Stimulated activated CD8-positive, alpha-beta memory T cell treated with anti-CD3 and anti-CD28 coated beads, Interleukin-2, amount 100 ng/mL, for 1 hour (primary cell): ENCODE measurements around the gene RAPSN.

Experiments
- DNase-seq, 2 donors: peaks; one replicate each; pipeline ENCODE4 v3.0.0-alpha.2; 2020; ENCODE audit warnings: low read depth in 2 of 2

The RAPSN gene

DNA sequence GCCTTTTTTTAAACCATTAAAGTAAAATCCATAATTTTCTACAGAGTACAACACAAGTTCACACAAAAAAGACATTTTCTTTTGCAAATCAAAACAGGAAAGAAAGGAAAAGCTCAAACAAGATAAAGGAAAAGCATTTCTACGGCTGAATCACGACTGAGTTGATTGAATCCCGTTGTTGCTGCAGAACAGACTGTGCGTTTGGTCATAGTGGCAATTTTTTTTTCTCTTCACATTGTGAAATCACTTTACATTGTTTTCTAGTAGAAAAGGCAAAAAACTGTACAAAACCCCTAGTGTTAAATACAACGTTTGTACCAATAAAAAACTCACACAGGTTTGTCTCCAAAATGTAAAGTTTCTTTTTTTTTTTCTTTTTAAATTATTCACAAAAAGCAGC is 17.3 kb upstream of the RAPSN start:
- DNase-seq, result no peak

GRCh38 chr11:47464483-47464882 is 15.5 kb upstream of the RAPSN start:
- no peak for DNase-seq

DNA sequence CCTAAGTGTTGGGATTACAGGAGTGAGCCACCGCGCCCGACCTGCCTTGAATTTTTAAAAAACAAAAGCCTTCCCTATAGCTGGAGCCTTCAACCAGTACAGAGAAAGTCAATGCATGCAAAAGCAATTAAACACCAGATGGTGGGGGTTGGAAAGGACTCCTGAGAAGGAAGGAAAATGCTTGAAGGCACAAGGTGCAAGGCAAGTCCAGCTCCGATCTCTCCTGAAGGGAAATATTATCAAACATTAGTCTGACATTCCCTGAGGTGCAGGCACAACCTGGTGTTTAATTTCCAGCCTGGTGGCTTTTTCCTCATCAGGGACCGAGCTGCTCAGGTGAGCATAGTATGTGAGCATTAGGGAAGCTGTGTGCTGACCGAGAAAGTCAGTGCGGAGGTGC is 12.9 kb upstream of the RAPSN start:
- DNase-seq, result no peak

- no peak for DNase-seq
Measured at GRCh38 chr11:47460571-47461235, 11.8 kb upstream of the RAPSN start.

GRCh38 chr11:47454258-47454671 is 5.3 kb upstream of the RAPSN start:
- peak; percentile 24 to 25 for DNase-seq

DNA sequence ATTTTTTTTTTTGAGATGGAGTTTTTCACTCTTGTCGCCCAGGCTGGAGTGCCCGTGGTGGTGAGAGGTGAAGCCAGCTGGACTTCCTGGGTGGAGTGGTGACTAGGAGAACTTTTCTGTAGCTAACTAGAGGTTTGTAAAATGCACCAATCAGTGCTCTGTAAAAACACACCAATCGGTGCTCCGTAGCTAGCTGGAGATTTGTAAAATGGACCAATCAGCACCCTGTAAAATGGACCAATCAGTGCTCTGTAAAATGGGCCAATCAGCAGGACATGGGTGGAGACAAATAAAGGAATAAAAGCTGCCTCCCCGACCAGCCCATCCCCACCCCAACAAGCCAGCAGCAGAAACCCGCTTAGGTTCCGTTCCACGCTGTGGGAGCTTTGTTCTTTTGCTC is 4.4 kb upstream of the RAPSN start:
- no peak for DNase-seq

- no peak for DNase-seq
Measured at GRCh38 chr11:47451990-47452389, 3.1 kb upstream of the RAPSN start.

- DNase-seq, result no peak
Measured at GRCh38 chr11:47451436-47451835, 2.5 kb upstream of the RAPSN start.

DNA sequence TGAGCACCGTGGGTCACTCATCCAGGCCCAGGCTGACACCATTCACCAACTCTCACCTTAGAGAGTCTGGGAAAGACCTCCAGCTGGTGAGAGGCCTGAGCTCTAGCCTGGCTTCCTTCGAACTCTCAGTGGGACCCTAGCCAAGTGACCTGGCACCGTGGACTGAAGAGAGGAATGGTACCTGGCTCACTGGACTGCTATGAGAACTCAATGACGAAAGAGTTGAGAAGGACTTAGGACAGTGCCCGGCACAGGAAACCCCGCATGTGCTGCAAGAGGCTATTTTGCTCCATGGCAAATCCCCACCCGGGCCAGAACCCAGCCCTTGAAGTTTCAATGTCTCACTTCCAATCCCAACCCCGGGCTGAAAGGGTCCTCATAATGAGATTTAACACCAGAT is 605 bp upstream of the RAPSN start:
- no peak for DNase-seq

DNA sequence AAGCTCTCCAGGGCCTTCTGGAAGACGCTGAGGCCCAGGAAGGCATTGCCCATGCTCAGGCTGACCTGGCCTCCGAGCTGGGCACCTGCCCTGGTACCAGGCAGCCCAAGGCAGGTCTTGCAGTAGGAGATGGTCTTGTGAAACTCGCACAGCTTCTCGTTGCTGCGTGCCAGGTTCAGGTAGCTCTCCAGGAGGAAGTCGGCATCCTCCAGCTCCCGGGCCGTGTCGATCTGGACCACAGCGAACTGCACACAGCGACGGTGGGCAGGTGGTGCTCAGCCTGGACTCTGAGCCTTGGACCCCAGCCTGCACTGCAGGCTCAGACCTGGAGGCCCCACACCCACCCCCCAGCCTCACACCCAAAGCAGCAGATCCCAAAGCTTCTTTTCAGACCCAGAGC is 1.0 kb downstream of the RAPSN start:
- no peak for DNase-seq

- DNase-seq, result no peak
Measured at GRCh38 chr11:47446833-47447232, 2.1 kb downstream of the RAPSN start.

GRCh38 chr11:47445840-47446239 is 3.1 kb downstream of the RAPSN start:
- no peak for DNase-seq

DNA sequence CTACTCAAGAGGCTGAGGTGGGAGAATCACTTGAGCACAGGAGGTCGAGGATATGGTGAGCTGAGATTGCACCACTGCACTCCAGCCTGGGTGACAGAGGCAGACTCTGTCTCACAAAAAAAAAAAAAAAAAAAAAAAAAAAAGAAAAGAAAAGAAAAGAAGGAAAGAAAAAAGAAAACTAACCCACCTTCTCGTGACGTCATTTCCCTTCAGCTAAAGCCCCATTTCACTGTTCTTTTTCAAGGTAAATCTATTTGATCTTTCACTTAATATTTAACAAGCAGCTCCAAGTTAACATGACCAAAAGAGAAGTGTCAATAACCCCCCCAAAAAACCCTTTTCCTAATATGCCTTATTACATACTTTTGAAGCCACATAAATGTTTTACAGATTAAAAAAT is 5.1 kb downstream of the RAPSN start:
- no peak for DNase-seq

DNA sequence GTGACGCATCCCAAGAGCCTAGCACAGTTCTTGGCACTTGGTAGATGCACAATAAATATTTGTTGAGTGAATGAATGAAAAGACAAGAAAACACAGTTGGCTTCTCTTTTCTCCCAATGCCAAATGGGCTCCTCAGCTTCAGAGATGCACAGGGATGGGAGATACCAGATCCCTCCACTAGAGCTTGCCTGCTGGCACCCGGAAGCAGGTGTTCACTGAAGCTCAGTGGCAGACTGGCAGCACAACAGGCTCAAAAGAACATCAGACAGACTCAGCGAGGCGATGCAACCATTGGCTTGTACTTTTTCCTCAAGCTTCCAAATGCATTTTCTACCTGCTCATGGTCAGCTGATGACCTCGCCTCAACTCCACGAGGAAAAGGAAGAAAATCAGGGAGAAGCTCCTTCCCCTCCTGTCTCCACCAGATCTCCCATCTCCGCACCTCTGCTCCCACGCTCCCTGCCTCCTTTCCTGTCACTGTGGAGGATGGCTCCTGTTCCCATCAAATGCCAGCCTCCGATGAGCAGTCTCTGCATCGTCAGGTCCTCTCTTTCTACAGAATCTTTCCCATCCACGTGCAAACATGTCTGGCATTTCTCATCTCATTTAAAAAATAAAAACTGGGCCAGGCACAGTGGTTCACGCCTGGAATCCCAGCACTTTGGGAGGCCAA is 5.8 kb downstream of the RAPSN start:
- DNase-seq, result no peak

- no peak for DNase-seq
Measured at GRCh38 chr11:47442514-47442913, 6.4 kb downstream of the RAPSN start.

- no peak for DNase-seq
Measured at GRCh38 chr11:47441421-47441820, 7.5 kb downstream of the RAPSN start.

DNA sequence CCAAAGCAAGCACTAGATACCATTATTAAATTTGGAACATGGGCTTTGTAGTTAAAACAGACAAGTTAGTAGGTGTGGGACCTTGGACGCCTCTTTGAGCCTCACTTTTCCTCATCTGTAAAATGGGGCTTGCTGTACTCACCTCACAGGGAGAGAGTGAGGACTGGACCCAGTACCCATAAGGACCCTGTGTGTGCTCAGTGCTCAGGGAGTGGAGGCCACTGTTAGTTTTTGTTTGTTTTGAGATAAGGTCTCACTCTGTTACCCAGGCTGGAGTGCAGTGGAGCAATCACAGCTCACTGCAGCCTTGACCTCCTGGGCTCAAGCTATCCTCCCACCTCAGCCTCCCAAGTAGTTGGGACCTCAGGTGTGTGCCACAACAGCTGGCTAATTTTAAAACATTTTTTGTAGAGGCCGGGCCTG is 8.9 kb downstream of the RAPSN start:
- DNase-seq, result no peak

- DNase-seq, result no peak
Measured at GRCh38 chr11:47438721-47439120, 10.2 kb downstream of the RAPSN start.

- DNase-seq, result no peak
Measured at GRCh38 chr11:47437746-47438418, 11.1 kb downstream of the RAPSN start.

DNA sequence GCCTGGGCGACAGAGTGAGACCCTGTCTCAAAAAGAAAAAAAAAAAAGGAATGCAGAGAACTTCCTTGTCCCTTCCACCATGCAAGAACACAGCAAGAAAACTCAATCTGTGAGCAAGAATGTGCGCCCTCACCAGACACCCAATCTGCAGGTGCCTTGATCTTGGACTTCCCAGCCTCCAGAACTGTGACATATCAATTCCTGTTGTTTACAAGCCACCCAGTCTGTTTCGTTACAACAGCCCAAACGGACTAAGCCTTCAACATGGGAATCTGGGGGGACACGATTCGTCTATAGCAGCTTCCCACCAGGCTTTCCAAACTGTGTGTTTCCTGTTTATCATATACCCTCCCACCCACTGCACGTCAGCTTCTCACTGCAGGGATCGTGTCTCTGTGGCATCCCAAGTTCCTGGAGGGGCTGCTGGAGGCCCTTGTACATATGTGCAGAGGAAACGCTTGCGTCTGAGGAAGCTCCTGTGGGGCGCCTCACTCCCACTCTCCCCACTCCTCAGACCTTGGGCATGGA is 11.7 kb downstream of the RAPSN start:
- DNase-seq, result no peak

GRCh38 chr11:47436726-47437125 is 12.2 kb downstream of the RAPSN start:
- DNase-seq, result no peak

DNA sequence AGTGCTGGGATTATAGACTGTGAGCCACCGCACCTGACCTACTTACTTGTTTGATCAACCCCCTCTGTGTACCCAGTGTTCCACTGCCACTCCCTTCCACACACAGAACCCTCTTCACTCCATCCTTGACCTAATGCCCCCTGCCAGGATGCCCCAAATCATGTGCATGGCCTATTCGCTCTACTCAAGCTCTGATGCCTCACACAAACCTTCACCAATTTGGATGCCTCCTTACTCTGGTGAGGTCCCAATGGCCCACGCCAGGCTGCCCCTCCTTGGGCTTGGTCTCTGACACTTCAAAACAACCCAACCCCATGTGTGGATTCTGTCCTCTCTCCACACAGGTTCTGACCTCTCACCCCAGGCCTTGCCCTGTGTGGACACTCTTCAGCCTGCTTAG is 13.2 kb downstream of the RAPSN start:
- DNase-seq, result no peak
